Medulla oblongata (tissue), 1 donor: ENCODE measurements around the gene IPCEF1.
"Not testable (repeated sequence)": the region's sequence is repeated elsewhere in the genome, so short reads cannot be mapped to it uniquely, and the experiment has no call there.

Experiments
- DNase-seq: peaks from one replicate; pipeline ENCODE4 v3.0.0-alpha.2; 2015; ENCODE audit errors: extremely low spot score

IPCEF1 gene

DNA sequence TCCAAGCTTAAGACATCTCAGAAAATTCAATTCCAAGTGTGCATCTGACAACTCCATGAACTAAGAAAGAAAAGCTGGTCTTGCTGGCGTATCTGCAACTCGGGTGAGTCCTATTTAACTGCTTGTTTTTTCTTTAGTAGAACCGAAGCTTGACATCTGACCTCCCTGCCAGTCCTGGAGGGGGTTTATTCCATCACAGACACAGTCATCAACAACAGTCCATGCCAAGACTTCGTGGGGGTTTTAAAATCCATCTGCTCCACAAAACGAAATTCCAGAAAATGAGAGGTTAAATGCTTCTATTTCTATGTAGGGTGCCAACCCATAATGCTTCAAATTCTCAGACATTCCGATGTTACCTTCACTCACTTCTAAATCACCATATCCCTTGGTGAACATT is 133.9 kb downstream of the IPCEF1 start:
- DNase-seq: no peak

DNA sequence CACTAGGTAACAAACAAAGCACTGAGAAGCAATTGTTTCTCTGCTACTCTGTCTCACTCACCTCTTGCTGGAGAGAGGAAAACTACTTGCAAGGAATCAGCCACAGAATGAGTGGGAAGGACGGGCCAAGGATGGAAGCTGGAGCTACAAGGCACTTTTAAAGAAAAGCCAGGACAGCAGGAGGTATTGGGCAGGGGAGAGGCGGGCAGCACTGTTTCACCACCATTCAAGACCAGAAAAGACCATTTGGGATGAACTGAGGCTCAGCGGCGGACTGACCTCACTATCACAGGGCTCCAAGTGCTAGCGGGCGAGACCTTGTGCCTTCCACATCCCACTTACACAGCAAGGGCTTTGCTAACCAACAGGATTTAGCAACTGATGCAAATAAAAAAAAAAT is 137.4 kb downstream of the IPCEF1 start:
- DNase-seq: no peak

GRCh38 chr6:154218787-154219186 is 137.8 kb downstream of the IPCEF1 start:
- no peak for DNase-seq

DNA sequence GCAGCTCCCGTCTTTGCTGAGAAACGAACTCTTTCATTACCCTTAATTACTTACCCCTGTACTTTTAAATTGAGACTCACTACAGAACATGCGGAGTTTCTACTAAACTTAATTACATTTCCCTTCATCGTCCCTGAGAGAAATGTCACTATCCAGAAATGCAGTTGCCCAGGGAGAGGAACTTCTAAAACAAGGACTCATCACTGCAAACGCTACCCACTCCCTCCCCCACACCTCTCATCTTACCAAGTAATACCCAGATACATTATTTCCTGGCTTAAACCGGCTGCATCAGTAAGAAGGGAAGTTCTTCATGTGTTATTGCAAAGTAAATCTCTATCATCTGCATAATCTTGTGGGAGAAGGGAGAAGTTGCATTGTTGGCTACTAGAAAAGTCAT is 138.3 kb downstream of the IPCEF1 start:
- peak; percentile 20 for DNase-seq

DNA sequence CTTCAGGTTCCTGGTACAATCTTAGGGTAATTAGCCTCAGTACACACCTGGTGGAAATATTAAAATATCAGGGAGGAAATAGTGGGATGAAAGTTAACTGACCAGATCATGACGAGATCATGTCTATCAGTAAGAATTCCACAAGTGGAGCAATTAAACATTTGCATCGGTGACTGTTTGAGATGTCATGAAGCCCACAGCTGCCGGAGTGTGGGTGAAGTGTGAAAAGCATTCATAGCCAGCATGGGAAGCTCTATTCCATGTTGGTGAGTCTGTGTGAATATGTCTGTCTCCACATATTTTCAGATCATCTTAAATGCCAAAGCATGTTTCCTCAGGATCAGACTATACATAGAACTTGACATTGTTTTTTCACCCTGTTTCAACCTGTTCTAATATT is 142.8 kb downstream of the IPCEF1 start:
- DNase-seq: no peak

DNA sequence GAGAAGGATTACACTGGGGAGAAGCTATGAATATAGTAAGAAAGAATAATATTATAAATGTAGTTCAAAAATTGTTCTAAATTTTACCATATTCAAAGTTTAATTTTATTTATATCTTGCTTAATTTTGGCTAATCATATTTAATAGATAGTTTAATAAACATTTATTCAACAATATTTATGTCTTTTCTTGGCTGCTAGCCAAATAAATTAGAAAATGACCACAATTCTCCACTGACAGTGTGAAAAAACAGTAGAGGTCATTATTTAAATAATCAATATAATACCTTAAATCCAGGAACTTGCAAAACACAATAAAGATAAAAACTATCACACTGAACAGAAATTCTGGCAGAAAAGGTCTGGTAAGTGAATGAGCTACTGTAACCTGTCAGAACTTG is 145.9 kb downstream of the IPCEF1 start:
- DNase-seq: no peak

GRCh38 chr6:154209555-154209954 is 147.0 kb downstream of the IPCEF1 start:
- DNase-seq: no peak

- no peak for DNase-seq
These were observed 149.6 kb downstream of the IPCEF1 start for GRCh38 chr6:154206996-154207395.

DNA sequence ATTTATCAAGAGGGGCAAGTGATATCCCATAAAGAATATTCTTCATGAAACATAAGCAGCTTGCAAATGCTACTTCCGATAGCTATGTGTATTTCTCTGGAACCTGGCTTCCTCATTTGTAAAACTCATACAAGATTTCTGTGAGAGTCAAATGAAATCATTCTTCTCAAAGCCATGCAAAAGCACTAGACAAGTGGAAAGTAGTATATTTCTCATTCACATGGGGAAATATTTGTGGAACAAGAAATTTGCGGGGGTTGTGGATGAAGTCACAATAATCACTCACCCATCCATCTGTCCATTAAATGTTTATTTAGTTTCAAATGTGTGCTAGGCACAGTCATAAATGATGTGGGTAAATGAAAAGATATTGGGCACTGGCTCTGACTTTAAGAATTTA is 150.5 kb downstream of the IPCEF1 start:
- DNase-seq: no peak

DNA sequence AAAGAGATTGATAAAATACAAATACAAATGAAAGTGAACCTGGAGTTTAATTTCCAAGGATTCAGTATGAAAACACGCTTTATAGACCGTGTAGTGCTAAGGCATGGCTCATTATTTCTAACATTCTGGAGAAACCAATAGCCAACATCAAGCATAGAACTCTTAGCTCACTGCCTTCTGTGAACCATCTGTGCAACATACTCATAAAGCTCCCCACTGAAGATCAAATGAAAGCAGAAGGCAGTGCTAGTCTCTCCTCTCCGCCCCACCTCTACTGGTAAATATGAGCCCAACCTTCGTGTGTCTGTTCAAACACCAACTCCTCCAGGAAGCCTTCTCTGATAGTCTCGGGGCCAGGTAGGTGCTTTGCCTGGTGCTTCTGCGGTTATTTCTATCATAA is 153.6 kb downstream of the IPCEF1 start:
- DNase-seq: no peak

DNA sequence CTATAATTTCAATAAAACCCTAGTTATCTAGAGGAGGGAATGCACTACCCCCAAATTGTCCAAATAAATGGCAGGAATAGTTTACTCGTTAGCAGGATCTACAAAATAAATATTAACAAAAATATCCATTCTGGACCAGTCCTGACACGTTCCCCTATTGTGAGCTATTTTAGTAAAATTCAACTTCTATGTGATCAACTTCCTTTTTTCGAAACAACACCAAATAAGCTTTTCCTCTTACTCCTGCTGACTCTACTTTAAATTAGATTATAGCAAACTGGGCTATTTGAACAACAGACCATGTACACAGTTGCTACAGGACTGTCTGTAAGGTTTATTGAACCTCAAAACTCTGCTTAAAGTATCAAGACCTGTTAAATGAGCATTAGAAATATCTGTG is 154.3 kb downstream of the IPCEF1 start:
- DNase-seq: peak; percentile 42

DNA sequence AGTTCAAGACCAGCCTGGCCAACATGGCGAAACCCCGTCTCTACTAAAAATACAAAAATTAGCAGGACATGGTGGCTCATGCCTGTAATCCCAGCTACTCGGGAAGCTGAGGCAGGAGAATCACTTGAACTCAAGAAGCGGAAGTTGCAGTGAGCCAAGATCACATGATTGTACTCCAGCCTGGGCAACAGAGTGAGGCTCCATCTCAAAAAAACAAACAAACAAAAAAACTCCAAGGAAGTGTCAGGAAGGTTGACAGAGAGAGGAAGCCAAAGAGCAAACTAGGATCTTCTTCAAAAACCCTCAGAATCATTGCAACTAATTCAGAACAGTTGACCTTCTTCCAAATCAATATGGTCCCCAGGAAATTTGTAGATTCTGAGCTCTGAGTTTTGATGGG is 154.9 kb downstream of the IPCEF1 start:
- DNase-seq: not testable (repeated sequence)

DNA sequence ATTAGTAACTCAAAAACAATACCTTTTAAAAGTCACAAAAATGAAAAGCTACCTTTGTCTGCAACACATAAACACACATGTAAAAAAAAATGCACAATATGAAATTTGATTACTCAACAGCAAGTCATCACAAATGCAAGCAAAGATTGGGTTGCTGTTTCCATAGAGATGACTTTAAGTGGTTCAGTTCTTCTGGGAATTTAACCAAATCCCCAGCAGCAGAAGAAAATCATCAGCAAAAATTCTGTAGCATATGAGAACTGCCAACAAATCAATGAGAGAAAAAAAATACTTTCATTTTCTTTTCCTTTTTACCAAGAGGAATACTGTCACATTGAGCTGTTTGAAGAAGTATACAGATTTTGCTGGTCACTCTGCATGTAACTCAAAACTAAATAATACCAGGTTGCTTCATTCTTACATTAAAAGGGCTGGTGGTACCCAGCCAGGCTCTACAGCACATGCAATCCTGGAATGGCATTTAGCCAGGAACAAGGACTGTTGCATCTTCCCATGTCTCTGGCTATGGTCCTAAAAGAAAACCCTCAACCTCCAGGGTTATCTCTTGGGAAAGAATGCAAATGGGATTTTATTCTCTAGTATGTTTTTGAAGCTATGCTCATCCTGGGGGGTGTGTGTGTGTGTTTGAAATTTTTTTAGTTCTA is 159.3 kb downstream of the IPCEF1 start:
- no peak for DNase-seq

GRCh38 chr6:154196333-154196885 is 160.2 kb downstream of the IPCEF1 start:
- no peak for DNase-seq

- no peak for DNase-seq
These were observed 168.9 kb downstream of the IPCEF1 start for GRCh38 chr6:154187714-154188113.

- no peak for DNase-seq
These were observed 169.4 kb downstream of the IPCEF1 start for GRCh38 chr6:154187203-154187602.

GRCh38 chr6:154179434-154179833 is 177.2 kb downstream of the IPCEF1 start:
- DNase-seq: no peak

- not testable (repeated sequence) for DNase-seq
These were observed 184.2 kb downstream of the IPCEF1 start for GRCh38 chr6:154172393-154172792.

- DNase-seq: no peak
These were observed 186.5 kb downstream of the IPCEF1 start for GRCh38 chr6:154170106-154170505.

- DNase-seq: peak; percentile 57
These were observed 187.3 kb downstream of the IPCEF1 start for GRCh38 chr6:154169193-154169847.

- DNase-seq: peak; percentile 29
These were observed 189.5 kb downstream of the IPCEF1 start for GRCh38 chr6:154167126-154167525.

GRCh38 chr6:154166140-154166539 is 190.5 kb downstream of the IPCEF1 start:
- DNase-seq: no peak

GRCh38 chr6:154165478-154165877 is 191.1 kb downstream of the IPCEF1 start:
- DNase-seq: no peak
